GM19455 (cell line): ENCODE data around the gene MMP23B.
"Not testable (repeated sequence)": the region's sequence is repeated elsewhere in the genome, so short reads cannot be mapped to it uniquely, and the experiment has no call there.

Source experiments
- ATAC-seq: cut with Tn5 transposase; IDR thresholded peaks from one replicate; pipeline ENCODE4 v1.9.1; 2021; ENCODE audit not compliant: unreplicated experiment

MMP23B gene

GRCh38 chr1:1664318-1664717, 32.3 kb downstream of the MMP23B start:
- not testable (repeated sequence) for ATAC-seq

GRCh38 chr1:1664941-1665814, 33.2 kb downstream of the MMP23B start:
- ATAC-seq, result no peak

GRCh38 chr1:1665815-1666251, 33.9 kb downstream of the MMP23B start:
- ATAC-seq, result no peak

GRCh38 chr1:1666526-1666925, 34.6 kb downstream of the MMP23B start:
- no peak for ATAC-seq

GRCh38 chr1:1669468-1670440, 37.8 kb downstream of the MMP23B start:
- ATAC-seq, result no peak

- no peak for ATAC-seq
Measured at GRCh38 chr1:1670866-1671265, 38.9 kb downstream of the MMP23B start.

- ATAC-seq, result no peak
Measured at GRCh38 chr1:1671365-1672119, 39.6 kb downstream of the MMP23B start.

- no peak for ATAC-seq
Measured at GRCh38 chr1:1672181-1672965, 40.4 kb downstream of the MMP23B start.

GRCh38 chr1:1674806-1675205, 42.8 kb downstream of the MMP23B start:
- ATAC-seq, result not testable (repeated sequence)

GRCh38 chr1:1675218-1675617, 43.2 kb downstream of the MMP23B start:
- ATAC-seq, result not testable (repeated sequence)

GRCh38 chr1:1676087-1676486, 44.1 kb downstream of the MMP23B start:
- not testable (repeated sequence) for ATAC-seq

GRCh38 chr1:1677718-1678580, 46.0 kb downstream of the MMP23B start:
- ATAC-seq, result peak; percentile 55

- no peak for ATAC-seq
Measured at GRCh38 chr1:1678581-1679380, 46.8 kb downstream of the MMP23B start.

GRCh38 chr1:1680031-1680911, 48.3 kb downstream of the MMP23B start:
- ATAC-seq, result no peak

- ATAC-seq, result no peak
Measured at GRCh38 chr1:1680912-1681273, 48.9 kb downstream of the MMP23B start.

GRCh38 chr1:1683104-1683905, 51.3 kb downstream of the MMP23B start:
- ATAC-seq, result no peak
